ENCODE results near the gene PRKCE. TPM values are rescaled to one million over a fixed set of nuclear protein-coding genes. Genes with fewer than 3 reads are reported as not detected.

PRKCE gene
- total RNA-seq, 1 experiment from 2014 or later = 14.8 TPM

DNA sequence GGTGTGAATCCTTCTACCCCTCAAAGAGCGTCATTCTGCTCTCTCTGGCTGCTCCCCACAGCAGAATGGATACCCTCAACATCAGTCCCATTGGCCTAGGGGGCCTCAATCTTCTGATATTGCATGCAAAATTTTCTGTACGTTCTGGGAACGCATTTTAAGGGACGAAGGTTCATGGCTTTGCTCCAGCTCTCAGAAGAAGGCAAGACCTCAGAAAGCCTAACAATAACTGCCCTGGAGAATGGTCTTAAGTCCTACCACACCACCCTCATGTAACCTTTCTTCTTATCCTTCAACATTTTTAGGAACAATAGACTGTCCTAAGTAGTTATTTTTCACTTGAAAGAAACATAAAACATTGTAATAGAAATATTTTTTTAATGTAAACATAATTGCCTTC is 212.6 kb downstream of the PRKCE start (continued):
- TF ChIP-seq, protein P1, sequence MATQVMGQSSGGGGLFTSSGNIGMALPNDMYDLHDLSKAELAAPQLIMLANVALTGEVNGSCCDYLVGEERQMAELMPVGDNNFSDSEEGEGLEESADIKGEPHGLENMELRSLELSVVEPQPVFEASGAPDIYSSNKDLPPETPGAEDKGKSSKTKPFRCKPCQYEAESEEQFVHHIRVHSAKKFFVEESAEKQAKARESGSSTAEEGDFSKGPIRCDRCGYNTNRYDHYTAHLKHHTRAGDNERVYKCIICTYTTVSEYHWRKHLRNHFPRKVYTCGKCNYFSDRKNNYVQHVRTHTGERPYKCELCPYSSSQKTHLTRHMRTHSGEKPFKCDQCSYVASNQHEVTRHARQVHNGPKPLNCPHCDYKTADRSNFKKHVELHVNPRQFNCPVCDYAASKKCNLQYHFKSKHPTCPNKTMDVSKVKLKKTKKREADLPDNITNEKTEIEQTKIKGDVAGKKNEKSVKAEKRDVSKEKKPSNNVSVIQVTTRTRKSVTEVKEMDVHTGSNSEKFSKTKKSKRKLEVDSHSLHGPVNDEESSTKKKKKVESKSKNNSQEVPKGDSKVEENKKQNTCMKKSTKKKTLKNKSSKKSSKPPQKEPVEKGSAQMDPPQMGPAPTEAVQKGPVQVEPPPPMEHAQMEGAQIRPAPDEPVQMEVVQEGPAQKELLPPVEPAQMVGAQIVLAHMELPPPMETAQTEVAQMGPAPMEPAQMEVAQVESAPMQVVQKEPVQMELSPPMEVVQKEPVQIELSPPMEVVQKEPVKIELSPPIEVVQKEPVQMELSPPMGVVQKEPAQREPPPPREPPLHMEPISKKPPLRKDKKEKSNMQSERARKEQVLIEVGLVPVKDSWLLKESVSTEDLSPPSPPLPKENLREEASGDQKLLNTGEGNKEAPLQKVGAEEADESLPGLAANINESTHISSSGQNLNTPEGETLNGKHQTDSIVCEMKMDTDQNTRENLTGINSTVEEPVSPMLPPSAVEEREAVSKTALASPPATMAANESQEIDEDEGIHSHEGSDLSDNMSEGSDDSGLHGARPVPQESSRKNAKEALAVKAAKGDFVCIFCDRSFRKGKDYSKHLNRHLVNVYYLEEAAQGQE (IDR thresholded peaks at IDR 0.05; ENCODE audit: low read depth) = no peak
- no peak for TF ChIP-seq RAD21 (IDR thresholded peaks at IDR 0.05; ENCODE audit: low read depth)
- no peak for TF ChIP-seq POLR2AphosphoS5 (IDR thresholded peaks at IDR 0.05; ENCODE audit: low read depth, low read length)
- TF ChIP-seq TCF7L2 (IDR thresholded peaks at IDR 0.05; ENCODE audit: borderline replicate concordance, extremely low read depth, insufficient read depth, insufficient read length) = no peak
- no peak for TF ChIP-seq YY1 (IDR thresholded peaks at IDR 0.05; ENCODE audit: extremely low read depth, insufficient replicate concordance, low read depth, low read length)
- TF ChIP-seq JUND (IDR thresholded peaks at IDR 0.05) = no peak
- no peak for TF ChIP-seq ZFX (IDR thresholded peaks at IDR 0.05)

DNA sequence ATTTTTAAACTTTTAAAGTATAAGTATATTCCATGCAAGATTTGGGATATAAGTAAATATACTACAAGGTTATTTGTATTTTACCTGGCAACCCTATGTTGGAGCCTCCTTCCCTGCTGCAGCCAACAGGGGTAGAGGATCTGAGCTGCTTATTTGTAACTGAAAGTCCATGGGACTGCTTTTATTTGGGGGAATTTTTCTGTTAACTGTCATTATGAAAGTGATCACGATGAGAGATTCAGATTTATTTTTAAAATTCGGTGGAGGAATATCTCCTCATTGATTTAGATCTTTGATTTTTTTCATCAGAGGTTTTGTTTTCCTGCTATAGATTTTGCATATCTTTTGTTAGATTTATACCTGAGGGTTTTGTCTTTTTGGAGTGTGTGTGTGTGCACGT is 215.9 kb downstream of the PRKCE start:
- Histone ChIP-seq H3K9ac (ENCODE audit: low read length) (no peak overlapping the region), H3K4me2 (ENCODE audit: low read length) (no peak overlapping the region), H3K4me3 (replicated peaks in 1 of 2; ENCODE audit: low read depth in 1 of 2, low read length in 2 of 2) (no peak overlapping the region), H3K27ac (ENCODE audit: low read depth, low read length) (no peak overlapping the region), H3K4me1 (ENCODE audit: control insufficient read depth in 1 of 2, insufficient read depth in 2 of 2, low read length in 2 of 2) (no peaks in the 10 kb centered on the region), H3K9me2 (ENCODE audit: insufficient read depth) (no peaks in the 10 kb centered on the region), H4K20me1 (ENCODE audit: insufficient read depth) (no peaks in the 10 kb centered on the region), H3K27me3 (ENCODE audit: insufficient read depth, low read length) (no peaks in the 10 kb centered on the region), H2AFZ (ENCODE audit: low read depth, low read length, poor library complexity, severe bottlenecking) (no peak overlapping the region), H3K36me3 (ENCODE audit: control insufficient read depth in 1 of 2, insufficient read depth in 2 of 2, low read length in 2 of 2) (no peaks in the 10 kb centered on the region), H3K79me2 (ENCODE audit: insufficient read depth, low read length) (no peaks in the 10 kb centered on the region), H3K9me3 (ENCODE audit: control insufficient read depth in 1 of 2, insufficient read depth in 1 of 2, low read depth in 1 of 2, low read length in 2 of 2) (no peaks in the 10 kb centered on the region)
- intact Hi-C loops (cut with micrococcal nuclease) = no loop called here
- CTCF ChIA-PET = no interaction called here
- DNase-seq (ENCODE audit: low read depth, low spot score) = no peak
- POLR2A ChIA-PET = interaction anchor here (0.6 kb wide), 2 partner anchors 47 to 553 kb away, joined by 3 to 5 read pairs; no protein-coding TSS in a partner anchor
- RAD21 ChIA-PET (ENCODE audit: low non-redundant PET in 1 of 2, low total read pairs in 2 of 2, uncharacterized antibody in 2 of 2, unreplicated experiment in 2 of 2) = no interaction called here
- ATAC-seq = no peak
- TF ChIP-seq CTCF (IDR thresholded peaks at IDR 0.05 in 2 of 3, conservative IDR thresholded peaks at IDR 0.05 in 1 of 3; ENCODE audit: borderline replicate concordance in 1 of 3, insufficient read depth in 1 of 3, low read depth in 2 of 3, low read length in 2 of 3) (no peak), POLR2A (IDR thresholded peaks at IDR 0.05; ENCODE audit: borderline replicate concordance, extremely low read depth, insufficient read depth, insufficient read length) (no peak), POLR2AphosphoS5 (IDR thresholded peaks at IDR 0.05; ENCODE audit: low read depth, low read length) (no peak), CBX3 (IDR thresholded peaks at IDR 0.05; ENCODE audit: low read depth) (no peak)
- no TSS peak for BruUV-seq (replicated peaks)
